GM12865 (cell line): ENCODE results near the gene MTMR6.

Experiments used
- DNase-seq: peaks from one replicate; pipeline ENCODE4 v3.0.0; 2010; ENCODE audit warnings: low read depth
- H3K4me3 ChIP-seq: 2 replicates; pipeline ENCODE4 v1.5.1; 2011; ENCODE audit warnings: mild to moderate bottlenecking, low read depth, low read length, control low read depth
- CTCF ChIP-seq: IDR thresholded peaks from 2 replicates; pipeline ENCODE4 v1.5.1; 2011; ENCODE audit warnings: low read length, control low read depth, low read depth, inconsistent platforms; ENCODE audit not compliant: insufficient read depth; ENCODE audit errors: missing control alignments

Gene MTMR6

GRCh38 chr13:25214491-25215252, 72.6 kb downstream of the MTMR6 start:
- no peak overlapping the region for H3K4me3 ChIP-seq
- no peak for DNase-seq
- TF ChIP-seq CTCF = no peak

- H3K4me3 ChIP-seq = no peak overlapping the region
- no peak for TF ChIP-seq CTCF
- DNase-seq = no peak
These were observed 73.6 kb downstream of the MTMR6 start for GRCh38 chr13:25213715-25214114.

GRCh38 chr13:25210842-25211569, 76.3 kb downstream of the MTMR6 start:
- H3K4me3 ChIP-seq = no peak overlapping the region
- TF ChIP-seq CTCF = no peak
- DNase-seq = no peak

GRCh38 chr13:25207291-25207810, 79.9 kb downstream of the MTMR6 start:
- no peak for DNase-seq
- no peak for TF ChIP-seq CTCF
- H3K4me3 ChIP-seq = no peak overlapping the region

- TF ChIP-seq CTCF = no peak
- no peak for DNase-seq
- H3K4me3 ChIP-seq = no peak overlapping the region
These were observed 82.4 kb downstream of the MTMR6 start for GRCh38 chr13:25204863-25205262.

- H3K4me3 ChIP-seq = no peak overlapping the region
- TF ChIP-seq CTCF = no peak
- no peak for DNase-seq
These were observed 84.1 kb downstream of the MTMR6 start for GRCh38 chr13:25203127-25203740.
